Small intestine (tissue), 7 donors: ENCODE measurements around the gene FKBP8. TPM values are rescaled to one million over a fixed set of nuclear protein-coding genes. Genes with fewer than 3 reads are reported as not detected.

ENCODE experiments used
- DNase-seq, 2 donors: peaks; one replicate each; pipeline versions ENCODE4 v3.0.0 to v3.0.0-alpha.2; 2013
- FAIRE-seq: peaks from 2 replicates; lab custom pipeline; 2012; peaks lifted over from hg19 to GRCh38; lab: Jason Lieb, UNC
- H3K27ac ChIP-seq, 3 donors: one replicate each; pipeline ENCODE4 v1.5.1; 2013; ENCODE audit warnings: low read length in 2 of 3, mild to moderate bottlenecking in 2 of 3, control low read depth in 1 of 3, inconsistent platforms in 1 of 3, low read depth in 1 of 3, moderate library complexity in 1 of 3
- H3K27me3 ChIP-seq, 3 donors: one replicate each; pipeline ENCODE4 v1.6.1; 2013; ENCODE audit warnings: low read length in 3 of 3, inconsistent platforms in 1 of 3; ENCODE audit not compliant: control insufficient read depth in 3 of 3, insufficient read depth in 3 of 3
- H3K36me3 ChIP-seq, 3 donors: one replicate each; pipeline ENCODE4 v1.6.1; 2013; ENCODE audit warnings: low read length in 3 of 3, inconsistent platforms in 1 of 3, low read depth in 1 of 3, mild to moderate bottlenecking in 1 of 3, moderate library complexity in 1 of 3; ENCODE audit not compliant: control insufficient read depth in 3 of 3, insufficient read depth in 2 of 3
- H3K4me1 ChIP-seq, 3 donors: one replicate each; pipeline ENCODE4 v1.6.1; 2013; ENCODE audit warnings: low read length in 2 of 3, inconsistent platforms in 1 of 3, low read depth in 1 of 3, mild to moderate bottlenecking in 1 of 3, moderate library complexity in 1 of 3; ENCODE audit not compliant: control insufficient read depth in 3 of 3, insufficient read depth in 2 of 3
- H3K4me3 ChIP-seq, 3 donors: one replicate each; pipeline ENCODE4 v1.5.1; 2013; ENCODE audit warnings: low read length in 3 of 3, control low read depth in 1 of 3, inconsistent platforms in 1 of 3, low read depth in 1 of 3, mild to moderate bottlenecking in 1 of 3, moderate library complexity in 1 of 3
- H3K9me3 ChIP-seq, 2 donors: one replicate each; pipeline ENCODE4 v1.6.1; 2013; ENCODE audit warnings: low read depth in 1 of 2, low read length in 1 of 2; ENCODE audit not compliant: control insufficient read depth in 2 of 2, insufficient read depth in 1 of 2
- WGBS, 3 donors: extraction: QIAGEN DNeasy Blood & Tissue Kit; methylation state at CpG; one replicate each; pipeline ENCODE4 v1.1.7; 2013; 5-methylcytosine and 5-hydroxymethylcytosine counted together
- polyA plus RNA-seq, 4 donors: library from polyadenylated mRNA; stranded (reverse) in 3 of 4; unstranded in 1 of 4; fragments of 200-250 nt in 3 of 4; fragments of 120-200 nt in 1 of 4; gene quantifications; one replicate each; pipeline versions ENCODE4 v1.2.1 to v1.2.3, GENCODE V29; 2013
- donor health status: healthy with polysubstance abuse.
- donor health status: control.
- donor health status: control.
- donor health status: Bipolar disorder and iron deficiency.
- donor health status: healthy.

FKBP8 gene
- polyA plus RNA-seq, 4 donors, result 144 to 189 (median 180) TPM

DNA sequence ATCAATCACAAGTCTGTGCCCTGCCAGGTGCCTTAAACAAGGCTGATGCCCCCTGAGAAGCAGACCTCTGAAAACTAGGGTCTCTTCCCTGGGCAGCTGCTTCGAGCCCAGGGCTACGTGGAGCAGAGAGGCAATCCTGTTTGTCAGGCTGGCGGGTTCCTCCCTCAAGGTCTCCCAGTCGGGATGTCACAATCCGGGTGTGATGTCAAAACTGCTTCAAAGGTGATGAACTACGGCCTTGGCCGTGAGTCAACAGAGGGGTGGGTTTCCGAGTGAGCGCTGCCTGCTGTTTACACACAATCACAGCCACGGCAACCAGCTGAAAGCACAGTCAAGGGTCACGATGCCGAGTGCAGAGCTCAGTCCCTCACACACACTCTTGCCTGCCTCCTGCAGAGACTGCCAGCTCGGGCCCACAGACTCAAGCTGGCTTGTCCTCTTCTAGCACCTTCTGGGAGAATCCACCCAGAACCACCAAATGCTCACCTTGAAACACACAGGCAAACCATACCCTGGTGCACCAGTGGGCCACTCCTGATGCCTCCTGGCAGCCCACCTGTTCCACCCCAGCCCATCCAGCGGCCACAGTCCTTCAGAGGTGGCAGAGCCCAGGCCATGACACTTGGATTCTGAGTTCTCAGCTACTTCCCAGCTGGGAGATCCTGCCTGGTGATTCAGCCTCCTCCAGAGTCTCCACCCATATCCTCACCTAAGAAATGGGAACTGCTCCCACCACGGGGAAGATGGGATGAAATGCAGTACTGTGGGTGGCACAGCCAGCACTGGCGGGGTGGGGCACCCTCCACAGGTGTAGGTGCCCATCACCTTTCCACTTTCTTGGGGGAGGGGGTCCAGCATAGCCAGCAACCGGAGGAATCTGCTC lies 28.3 kb downstream of the FKBP8 start:
- DNase-seq (peak; percentile 83 to 94), FAIRE-seq (no peak)
- Histone ChIP-seq H3K27me3 (no peaks in the 10 kb centered on the region), H3K4me1 (peaks cover 9 to 35% (median 10%) of the 10 kb centered on the region in 3 donors), H3K9me3 (no peaks in the 10 kb centered on the region), H3K27ac (peak overlapping the region; percentile 38 to 85 (median 75)), H3K36me3 (peaks cover 0 to 20% (median 2%) of the 10 kb centered on the region in 3 donors), H3K4me3 (no peak overlapping the region)
- 28 to 37% (median 35%) methylated on average over 17 of the region's 17 CpGs for WGBS, 3 donors

DNA sequence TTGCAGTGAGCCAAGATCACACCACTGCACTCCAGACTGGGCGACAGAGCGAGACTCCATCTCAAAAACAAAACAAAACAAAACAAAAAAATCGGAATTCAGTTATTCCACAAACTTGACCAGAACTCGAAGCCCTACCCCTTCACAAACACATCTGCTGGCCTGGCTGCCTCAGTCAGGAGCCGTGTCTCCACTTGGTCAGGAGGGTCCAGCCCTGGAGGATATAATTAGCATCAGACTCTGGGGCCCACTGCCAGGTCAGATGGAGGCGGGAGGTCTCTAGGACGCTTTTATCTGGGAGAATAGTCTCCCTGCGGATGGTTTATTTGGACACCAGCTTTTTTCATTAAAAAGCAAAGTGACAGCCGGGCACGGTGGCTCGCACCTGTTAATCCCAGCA lies 29.5 kb downstream of the FKBP8 start:
- Histone ChIP-seq H3K27ac (no peak overlapping the region), H3K36me3 (peaks cover 0 to 18% (median 2%) of the 10 kb centered on the region in 3 donors), H3K9me3 (no peaks in the 10 kb centered on the region), H3K4me3 (no peak overlapping the region), H3K27me3 (no peaks in the 10 kb centered on the region), H3K4me1 (peaks cover 9 to 24% (median 15%) of the 10 kb centered on the region in 3 donors)
- FAIRE-seq (no peak), DNase-seq (no peak)
- 68 to 91% (median 90%) methylated on average over 11 of the region's 11 CpGs for WGBS, 3 donors

DNA sequence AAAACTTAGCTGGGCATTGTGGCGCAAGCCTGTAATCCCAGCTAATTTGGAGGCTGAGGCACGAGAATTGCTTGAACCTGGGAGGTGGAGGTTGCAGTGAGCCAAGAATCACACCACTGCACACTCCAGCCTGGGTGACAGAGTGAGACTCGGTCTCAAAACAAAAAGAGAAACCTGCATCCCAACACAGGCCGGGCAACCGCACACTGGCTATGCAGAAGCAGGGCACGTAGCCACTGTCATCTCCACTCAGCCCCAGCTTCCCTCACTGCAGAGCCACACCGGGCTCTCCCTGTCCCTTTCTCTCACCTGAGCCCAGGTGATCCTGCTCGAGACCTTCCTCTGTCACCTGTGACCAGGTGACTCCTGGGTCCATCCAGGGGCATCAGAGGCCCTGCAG lies 33.2 kb downstream of the FKBP8 start:
- FAIRE-seq, result no peak
- Histone ChIP-seq H3K9me3 (no peaks in the 10 kb centered on the region), H3K4me3 (no peak overlapping the region), H3K36me3 (peaks cover 0 to 28% (median 2%) of the 10 kb centered on the region in 3 donors), H3K4me1 (peaks cover 34 to 45% (median 42%) of the 10 kb centered on the region in 3 donors), H3K27me3 (no peaks in the 10 kb centered on the region), H3K27ac (no peak overlapping the region)
- no peak for DNase-seq
- 90 to 95% (median 91%) methylated on average over 8 of the region's 8 CpGs for WGBS, 3 donors

DNA sequence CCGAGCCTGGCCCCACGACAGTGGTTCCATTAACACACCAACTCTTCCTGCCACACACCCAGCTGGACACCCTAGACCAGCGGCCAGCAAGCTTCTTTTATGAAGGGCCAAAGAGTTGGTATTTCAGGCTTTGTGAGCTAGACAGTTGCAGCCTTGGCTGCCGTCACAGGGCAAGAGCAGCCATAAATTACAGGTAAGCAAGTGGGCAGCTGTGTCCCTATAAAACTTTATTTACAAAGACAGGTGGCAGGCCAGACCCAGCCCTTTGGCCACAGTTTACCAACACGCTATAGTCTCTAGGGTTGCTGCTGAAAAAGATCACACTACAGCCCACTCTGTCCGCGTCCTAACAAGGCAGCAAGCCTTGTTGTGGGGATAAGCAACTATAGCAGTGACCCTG lies 34.8 kb downstream of the FKBP8 start:
- Histone ChIP-seq H3K4me1 (peaks cover 41 to 56% (median 52%) of the 10 kb centered on the region in 3 donors), H3K9me3 (no peaks in the 10 kb centered on the region), H3K4me3 (no peak overlapping the region), H3K36me3 (peaks cover 0 to 30% (median 2%) of the 10 kb centered on the region in 3 donors), H3K27me3 (no peaks in the 10 kb centered on the region), H3K27ac (peak overlapping the region; percentile 4 to 85 (median 52))
- 73 to 88% (median 80%) methylated on average over 7 of the region's 7 CpGs for WGBS, 3 donors
- FAIRE-seq (no peak), DNase-seq (no peak)

DNA sequence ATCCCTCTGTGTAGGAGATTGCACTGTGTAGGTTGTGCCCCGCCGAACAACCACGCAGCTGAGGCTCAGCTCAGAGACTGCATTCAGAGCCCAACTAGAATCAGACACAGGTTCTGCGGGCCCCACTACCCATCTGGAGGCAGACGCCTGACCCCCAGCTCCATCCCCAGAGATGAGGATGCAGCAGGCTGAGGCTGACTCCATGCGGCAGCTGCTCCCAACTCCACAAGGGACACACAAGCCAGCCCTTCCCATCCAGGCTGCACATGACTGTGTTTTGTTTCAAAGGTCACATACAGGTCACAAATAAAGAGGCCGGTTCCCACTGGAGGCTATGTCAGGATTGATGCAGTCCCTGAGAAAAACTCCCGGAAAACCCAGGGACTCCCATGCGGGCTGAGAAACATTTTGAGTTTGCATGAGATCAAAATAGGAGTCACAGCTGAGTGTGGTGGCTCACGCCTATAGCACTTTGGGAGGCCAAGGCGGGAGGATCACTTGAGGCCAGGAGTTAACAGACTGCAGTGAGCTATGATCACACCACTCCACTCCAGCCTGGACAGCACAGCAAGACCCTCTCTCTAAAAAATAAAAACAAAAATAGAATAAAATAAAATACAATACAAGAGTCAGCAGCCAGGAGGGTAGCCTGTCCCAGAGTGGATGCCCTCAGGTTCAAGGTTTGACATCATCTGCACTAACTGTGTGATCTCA lies 35.5 kb downstream of the FKBP8 start:
- DNase-seq (peak; percentile 70 to 74), FAIRE-seq (no peak)
- no peak overlapping the region for H3K4me3 ChIP-seq

DNA sequence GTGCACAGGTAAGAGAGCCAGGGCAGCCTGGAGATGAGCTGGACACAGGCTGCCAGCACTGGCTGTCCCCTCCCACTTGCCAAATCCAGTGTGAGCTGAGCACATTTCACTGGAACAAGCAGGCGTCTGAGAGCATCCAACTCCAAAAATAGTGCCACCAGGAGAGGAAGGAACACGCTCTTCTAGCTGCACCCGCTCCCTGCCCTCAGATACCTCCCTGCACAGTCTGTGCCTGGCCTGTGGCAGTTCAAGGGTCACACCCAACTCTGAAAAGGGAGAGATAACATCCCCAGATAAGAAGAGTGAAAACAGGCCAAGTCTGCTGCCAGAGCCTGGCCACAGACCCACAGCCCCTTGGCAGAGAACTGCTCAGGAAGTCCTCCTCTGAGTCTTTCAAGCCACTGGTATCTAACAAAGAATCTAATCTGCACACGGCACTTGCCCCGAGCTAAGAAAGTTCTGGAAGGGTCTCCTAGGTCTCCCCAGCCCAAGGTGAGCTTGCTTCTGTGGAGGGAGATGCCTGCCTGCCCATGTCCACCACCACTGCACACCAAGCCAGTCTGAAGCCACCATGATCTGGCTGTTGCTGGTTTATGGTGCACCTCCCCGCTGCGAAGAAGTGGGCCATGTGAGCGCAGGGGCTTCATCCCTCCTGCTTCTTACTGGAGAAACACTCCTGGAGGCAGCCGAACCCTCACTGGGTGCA lies 36.2 kb downstream of the FKBP8 start:
- DNase-seq, result peak in 1 of 2 donors; percentile 79
- no peaks in the 10 kb centered on the region for H3K27me3 ChIP-seq
- H3K27ac ChIP-seq, result peak overlapping the region; percentile 16 to 85 (median 66)
- 42 to 48% (median 46%) methylated on average over 9 of the region's 9 CpGs for WGBS, 3 donors
- FAIRE-seq, result no peak
- H3K4me3 ChIP-seq, result peak overlapping the region in 1 of 3 donors; percentile 11
- no peaks in the 10 kb centered on the region for H3K9me3 ChIP-seq
- H3K36me3 ChIP-seq, result peaks cover 0 to 33% (median 0%) of the 10 kb centered on the region in 3 donors
- peaks cover 47 to 67% (median 59%) of the 10 kb centered on the region in 3 donors for H3K4me1 ChIP-seq

More for the DNA sequence above, 35.5 kb downstream of the FKBP8 start:
- H3K27ac ChIP-seq, result peak overlapping the region; percentile 16 to 85 (median 66)
- H3K36me3 ChIP-seq, result peaks cover 0 to 33% (median 0%) of the 10 kb centered on the region in 3 donors
- peaks cover 47 to 63% (median 59%) of the 10 kb centered on the region in 3 donors for H3K4me1 ChIP-seq
- WGBS, 3 donors, result 41 to 59% (median 51%) methylated on average over 11 of the region's 11 CpGs
- H3K9me3 ChIP-seq, result no peaks in the 10 kb centered on the region
- no peaks in the 10 kb centered on the region for H3K27me3 ChIP-seq

DNA sequence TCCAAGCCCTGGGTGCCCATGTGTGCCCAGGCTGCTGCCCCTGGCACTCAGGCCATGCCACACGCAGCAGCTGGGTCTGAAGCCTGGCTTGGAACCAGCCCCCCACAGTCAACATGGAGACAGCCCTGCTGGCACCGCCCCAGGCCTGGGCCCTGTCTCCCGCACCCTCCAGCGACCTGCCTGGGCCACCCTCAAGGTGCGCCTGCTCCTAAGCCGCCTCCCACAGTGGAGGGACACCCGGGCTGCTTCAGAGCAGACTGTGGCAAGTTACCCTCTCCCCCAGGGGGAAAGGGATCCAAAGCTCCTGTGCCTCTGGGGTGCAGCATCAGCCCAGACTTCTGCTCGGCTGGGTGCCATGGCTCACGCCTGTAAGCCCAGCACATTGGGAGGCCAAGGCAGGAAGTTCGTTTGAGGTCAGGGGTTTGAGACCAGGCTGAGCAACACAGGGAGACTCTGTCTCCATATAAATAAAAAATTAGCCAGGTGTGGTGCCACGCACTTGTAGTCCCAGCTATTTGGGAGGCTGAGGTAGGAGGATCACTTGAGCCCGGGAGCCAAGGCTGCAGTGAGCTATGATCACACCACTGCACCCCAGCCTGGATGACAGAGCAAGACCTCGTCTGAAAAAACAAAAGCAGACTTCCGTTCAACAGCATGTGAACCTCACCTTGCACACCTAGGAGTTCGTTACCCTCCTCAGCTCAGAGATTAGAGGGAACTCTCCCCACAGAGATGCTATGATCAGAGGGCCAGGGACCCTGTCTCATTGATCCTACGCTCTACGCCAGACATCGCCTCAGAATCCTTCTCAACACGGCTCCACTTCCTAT lies 37.1 kb downstream of the FKBP8 start:
- H3K4me1 ChIP-seq, result peaks cover 47 to 67% (median 59%) of the 10 kb centered on the region in 3 donors
- no peak overlapping the region for H3K4me3 ChIP-seq
- H3K9me3 ChIP-seq, result no peaks in the 10 kb centered on the region
- H3K27ac ChIP-seq, result peak overlapping the region in 2 of 3 donors; percentile 85 to 90
- no peaks in the 10 kb centered on the region for H3K27me3 ChIP-seq
- 67 to 71% (median 67%) methylated on average over 19 of the region's 19 CpGs for WGBS, 3 donors
- no peak for FAIRE-seq
- H3K36me3 ChIP-seq, result peaks cover 0 to 42% (median 0%) of the 10 kb centered on the region in 3 donors
- peak in 1 of 2 donors; percentile 16 for DNase-seq
